HCT116 (cell line): Measurements from ENCODE around the gene TNFSF12. TPM values are rescaled to one million over a fixed set of nuclear protein-coding genes. Genes with fewer than 3 reads are reported as not detected.
A peak's percentile ranks its signal among the peaks of the same experiment; 100 is the strongest.

ENCODE experiments used
- ATAC-seq: fragments of 200-7000 bp; cut with Tn5 transposase; 2 replicates; pipeline ENCODE4 v1.9.1; 2020; ENCODE audit warnings: mild to moderate bottlenecking, moderate library complexity
- BruUV-seq: library from RNA; stranded (reverse); fragments of 400-500 nt; replicated peaks from 2 replicates; lab custom pipeline; 2021; lab: Mats Ljungman, UMichigan
- CTCF ChIA-PET: fragments of 300-600 bp; sonication (Branson Sonifier 250); formaldehyde crosslinking; loops from one replicate; lab custom pipeline; 2021; ENCODE audit warnings: antibody characterized with exemption; lab: Charles Lee
- POLR2A ChIA-PET: fragments of 300-600, 350-600 bp; sonication (Branson Sonifier 250); formaldehyde crosslinking; loops from one replicate; lab custom pipeline; 2021; ENCODE audit warnings: antibody characterized with exemption; lab: Charles Lee
- RAD21 ChIA-PET, 2 experiments: fragments of 300-600 bp; sonication (Branson Sonifier 250); formaldehyde crosslinking; loops; one replicate each; lab custom pipeline; 2023; ENCODE audit warnings: low total read pairs in 2 of 2; ENCODE audit not compliant: uncharacterized antibody in 2 of 2, unreplicated experiment in 2 of 2, low non-redundant PET in 1 of 2; lab: Charles Lee
- DNase-seq: peaks from one replicate; pipeline ENCODE4 v3.0.0-alpha.2; 2010; ENCODE audit warnings: low read depth, low spot score
- H2AFZ ChIP-seq: fragments of 200-600 bp; shearing (Covaris generic), sonication (generic); 2 replicates; pipeline ENCODE4 v1.6.1; 2017; ENCODE audit warnings: low read depth, mixed run types, mixed read lengths, antibody characterized with exemption, low read length; ENCODE audit not compliant: poor library complexity, severe bottlenecking
- H3K27ac ChIP-seq: 2 replicates; pipeline ENCODE4 v1.5.1; 2012; ENCODE audit warnings: low read depth, low read length
- H3K27me3 ChIP-seq: fragments of 200-600 bp; sonication (generic); 2 replicates; pipeline ENCODE4 v1.6.1; 2016; ENCODE audit warnings: mixed run types, low read length, mixed read lengths; ENCODE audit not compliant: insufficient read depth
- H3K36me3 ChIP-seq, 2 experiments: fragments of 200-500 bp in 1 of 2; fragments of 200-600 bp in 1 of 2; sonication (Bioruptor generic) in 1 of 2; sonication (generic) in 1 of 2; 2 replicates each; pipeline versions ENCODE4 v1.5.1 to v1.6.1; 2014 to 2016; ENCODE audit warnings: low read length in 2 of 2, inconsistent platforms in 1 of 2, mixed read lengths in 1 of 2, mixed run types in 1 of 2; ENCODE audit not compliant: insufficient read depth in 2 of 2, control insufficient read depth in 1 of 2
- H3K4me1 ChIP-seq, 2 experiments: fragments of 200-600 bp in 1 of 2; sonication (generic) in 1 of 2; 2 replicates each; pipeline versions ENCODE4 v1.5.1 to v1.6.1; 2012 to 2017; ENCODE audit warnings: low read length in 2 of 2, inconsistent platforms in 1 of 2, mild to moderate bottlenecking in 1 of 2, mixed read lengths in 1 of 2, mixed run types in 1 of 2, moderate library complexity in 1 of 2; ENCODE audit not compliant: insufficient read depth in 2 of 2, control insufficient read depth in 1 of 2
- H3K4me2 ChIP-seq: fragments of 200-600 bp; sonication (generic); 2 replicates; pipeline ENCODE4 v1.6.1; 2017; ENCODE audit warnings: mixed run types, low read length, mixed read lengths
- H3K4me3 ChIP-seq, 2 experiments: fragments of 200-600 bp in 1 of 2; sonication (generic) in 1 of 2; replicated peaks in 1 of 2; 2 replicates each; pipeline ENCODE4 v1.5.1; 2011 to 2016; ENCODE audit warnings: low read length in 2 of 2, control low read depth in 1 of 2, low read depth in 1 of 2, mild to moderate bottlenecking in 1 of 2, mixed read lengths in 1 of 2, mixed run types in 1 of 2
- H3K79me2 ChIP-seq: fragments of 200-600 bp; sonication (generic); 2 replicates; pipeline ENCODE4 v1.6.1; 2017; ENCODE audit warnings: mild to moderate bottlenecking, mixed run types, low read length, moderate library complexity, mixed read lengths; ENCODE audit not compliant: insufficient read depth
- H3K9ac ChIP-seq: fragments of 200-600 bp; sonication (generic); 2 replicates; pipeline ENCODE4 v1.6.1; 2016; ENCODE audit warnings: low read length, mixed read lengths
- H3K9me2 ChIP-seq: fragments of 200-600 bp; sonication (generic), shearing (Covaris generic); 2 replicates; pipeline ENCODE4 v1.6.1; 2017; ENCODE audit warnings: mixed run types, mild to moderate bottlenecking, moderate library complexity; ENCODE audit not compliant: insufficient read depth
- H3K9me3 ChIP-seq, 2 experiments: fragments of 200-500 bp in 1 of 2; fragments of 200-600 bp in 1 of 2; sonication (Bioruptor generic) in 1 of 2; sonication (generic) in 1 of 2; 2 replicates each; pipeline ENCODE4 v1.6.1; 2014 to 2017; ENCODE audit warnings: low read length in 2 of 2, mixed read lengths in 2 of 2, inconsistent platforms in 1 of 2, low read depth in 1 of 2, mild to moderate bottlenecking in 1 of 2, mixed run types in 1 of 2, moderate library complexity in 1 of 2; ENCODE audit not compliant: control insufficient read depth in 1 of 2, insufficient read depth in 1 of 2
- H4K20me1 ChIP-seq: fragments of 200-600 bp; sonication (generic), shearing (Covaris generic); 2 replicates; pipeline ENCODE4 v1.6.1; 2017; ENCODE audit warnings: mixed run types, mild to moderate bottlenecking, moderate library complexity; ENCODE audit not compliant: insufficient read depth
- CBX3 ChIP-seq: IDR thresholded peaks from 2 replicates; pipeline ENCODE4 v1.6.1; 2012; ENCODE audit warnings: low read depth
- EGR1 ChIP-seq: IDR thresholded peaks from 2 replicates; pipeline ENCODE4 v1.6.1; 2012; ENCODE audit warnings: low read depth
- MAX ChIP-seq: IDR thresholded peaks from 2 replicates; pipeline ENCODE4 v1.6.1; 2012
- RAD21 ChIP-seq: IDR thresholded peaks from 2 replicates; pipeline ENCODE4 v1.6.1; 2012; ENCODE audit warnings: low read depth, mild to moderate bottlenecking
- REST ChIP-seq: IDR thresholded peaks from 2 replicates; pipeline ENCODE4 v1.6.1; 2012; ENCODE audit warnings: low read depth
- SIN3A ChIP-seq: IDR thresholded peaks from 2 replicates; pipeline ENCODE4 v1.6.1; 2012; ENCODE audit warnings: low read depth
- TCF7L2 ChIP-seq: IDR thresholded peaks from 2 replicates; pipeline ENCODE4 v1.7.0; 2011; ENCODE audit warnings: borderline replicate concordance, inconsistent platforms; ENCODE audit not compliant: insufficient read depth, insufficient read length; ENCODE audit errors: extremely low read depth
- intact Hi-C: fragments of 100-400 bp; cut with micrococcal nuclease; formaldehyde crosslinking; loops from 2 replicates; pipeline ENCODE4 v1.10.0; 2022
- total RNA-seq: library from RNA; stranded (reverse); gene quantifications from one replicate; pipeline ENCODE4 v1.2.1, GENCODE V29; 2021; ENCODE audit not compliant: unreplicated experiment
- TF ChIP-seq, protein P1 (sequence below), 3 experiments: fragments of 200-600 bp in 1 of 3; sonication (generic) in 1 of 3; IDR thresholded peaks in 2 of 3; conservative IDR thresholded peaks in 1 of 3; 2 replicates each; pipeline ENCODE4 v1.5.1; 2012 to 2017; ENCODE audit warnings: low read depth in 2 of 3, low read length in 2 of 3, antibody characterized with exemption in 1 of 3, borderline replicate concordance in 1 of 3, control low read depth in 1 of 3, mild to moderate bottlenecking in 1 of 3, mixed read lengths in 1 of 3, mixed run types in 1 of 3, moderate library complexity in 1 of 3; ENCODE audit not compliant: insufficient read depth in 1 of 3

The TNFSF12 gene
- total RNA-seq, 1 experiment from 2014 or later, result 12.3 TPM

- TF ChIP-seq TCF7L2 (no peak), MAX (no peak)
- TF ChIP-seq, protein P1, sequence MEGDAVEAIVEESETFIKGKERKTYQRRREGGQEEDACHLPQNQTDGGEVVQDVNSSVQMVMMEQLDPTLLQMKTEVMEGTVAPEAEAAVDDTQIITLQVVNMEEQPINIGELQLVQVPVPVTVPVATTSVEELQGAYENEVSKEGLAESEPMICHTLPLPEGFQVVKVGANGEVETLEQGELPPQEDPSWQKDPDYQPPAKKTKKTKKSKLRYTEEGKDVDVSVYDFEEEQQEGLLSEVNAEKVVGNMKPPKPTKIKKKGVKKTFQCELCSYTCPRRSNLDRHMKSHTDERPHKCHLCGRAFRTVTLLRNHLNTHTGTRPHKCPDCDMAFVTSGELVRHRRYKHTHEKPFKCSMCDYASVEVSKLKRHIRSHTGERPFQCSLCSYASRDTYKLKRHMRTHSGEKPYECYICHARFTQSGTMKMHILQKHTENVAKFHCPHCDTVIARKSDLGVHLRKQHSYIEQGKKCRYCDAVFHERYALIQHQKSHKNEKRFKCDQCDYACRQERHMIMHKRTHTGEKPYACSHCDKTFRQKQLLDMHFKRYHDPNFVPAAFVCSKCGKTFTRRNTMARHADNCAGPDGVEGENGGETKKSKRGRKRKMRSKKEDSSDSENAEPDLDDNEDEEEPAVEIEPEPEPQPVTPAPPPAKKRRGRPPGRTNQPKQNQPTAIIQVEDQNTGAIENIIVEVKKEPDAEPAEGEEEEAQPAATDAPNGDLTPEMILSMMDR (IDR thresholded peaks at IDR 0.05 in 2 of 3, conservative IDR thresholded peaks at IDR 0.05 in 1 of 3; ENCODE audit: borderline replicate concordance in 1 of 3, insufficient read depth in 1 of 3, low read depth in 2 of 3, low read length in 2 of 3), result no peak
- intact Hi-C loops, result no loop called here
- Histone ChIP-seq H3K4me2 (no peak overlapping the region), H3K4me1 (no peaks in the 10 kb centered on the region), H4K20me1 (0 out of 2 replicates have a peak, but pooled peaks cover 3% of the 10 kb centered on the region), H3K9me2 (no peaks in the 10 kb centered on the region), H3K9ac (no peak overlapping the region), H3K9me3 (no peaks in the 10 kb centered on the region), H3K4me3 (no peak overlapping the region), H3K79me2 (peaks cover 64% of the 10 kb centered on the region; the same call in 1 of the 2 replicates), H2AFZ (no peak overlapping the region), H3K27me3 (no peaks in the 10 kb centered on the region), H3K36me3 (peaks cover 74 to 81% of the 10 kb centered on the region in 2 experiments), H3K27ac (no peak overlapping the region)
- ChIA-PET POLR2A (no interaction called here), CTCF (interaction anchor here (0.7 to 1.9 kb wide), 3 partner anchors 9 to 147 kb away, joined by 3 to 4 read pairs (median 3); no protein-coding TSS in a partner anchor), RAD21 (no interaction called here)
- no TSS peak for BruUV-seq
- no peak for DNase-seq
- peak; percentile 42; the same call in 1 of the 2 replicates for ATAC-seq
Observed at GRCh38 chr17:7502171-7502847, 46.5 kb upstream of the TNFSF12 start.

DNA sequence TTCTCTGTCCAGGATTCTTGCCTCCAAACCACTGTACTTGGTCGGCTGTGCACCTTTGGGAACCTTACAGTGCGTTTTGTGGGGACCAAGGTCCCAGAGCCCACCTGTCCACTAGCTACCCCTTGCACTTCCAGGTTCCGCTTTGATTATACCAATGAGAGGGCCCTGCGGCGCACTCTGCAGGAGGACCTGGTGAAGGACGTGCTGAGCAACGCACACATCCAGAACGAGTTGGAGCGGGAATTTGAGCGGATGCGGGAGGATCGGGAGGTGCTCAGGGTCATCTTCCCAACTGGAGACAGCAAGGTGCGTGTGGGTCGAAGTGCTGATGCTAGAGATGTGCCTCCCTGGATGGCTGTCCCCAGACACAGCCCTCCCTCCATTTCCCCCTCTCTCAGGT, 45.9 kb upstream of the TNFSF12 start:
- H3K4me1 ChIP-seq, result no peaks in the 10 kb centered on the region
- CTCF ChIA-PET, result interaction anchor here (0.7 to 1.9 kb wide), 3 partner anchors 10 to 147 kb away, joined by 3 to 4 read pairs (median 3); no protein-coding TSS in a partner anchor
- no peak overlapping the region for H2AFZ ChIP-seq
- H3K79me2 ChIP-seq, result peaks cover 59% of the 10 kb centered on the region; the same call in 1 of the 2 replicates
- DNase-seq, result no peak
- TF ChIP-seq SIN3A (no peak), TCF7L2 (no peak), REST (no peak), CBX3 (no peak), RAD21 (peak; percentile 52), EGR1 (no peak)
- TF ChIP-seq, protein P1 (IDR thresholded peaks at IDR 0.05 in 2 of 3, conservative IDR thresholded peaks at IDR 0.05 in 1 of 3; ENCODE audit: borderline replicate concordance in 1 of 3, insufficient read depth in 1 of 3, low read depth in 2 of 3, low read length in 2 of 3), result peak; percentile 19 to 51 (median 41); a peak in 3 of 6 replicates
- H3K27ac ChIP-seq, result no peak overlapping the region
- POLR2A ChIA-PET, result no interaction called here
- RAD21 ChIA-PET, result no interaction called here
- H3K9me3 ChIP-seq, result no peaks in the 10 kb centered on the region
- no peaks in the 10 kb centered on the region for H3K27me3 ChIP-seq
- H4K20me1 ChIP-seq, result 0 out of 2 replicates have a peak, but pooled peaks cover 3% of the 10 kb centered on the region
- intact Hi-C loops, result no loop called here
- no peaks in the 10 kb centered on the region for H3K9me2 ChIP-seq
- ATAC-seq, result peak; percentile 59
- TSS peak; percentile 3 for BruUV-seq
- H3K9ac ChIP-seq, result no peak overlapping the region
- H3K4me3 ChIP-seq, result no peak overlapping the region
- H3K4me2 ChIP-seq, result no peak overlapping the region
- H3K36me3 ChIP-seq, result peaks cover 73 to 77% of the 10 kb centered on the region in 2 experiments
